ENCODE measurements around the gene WDR31. TPM values are rescaled to one million over a fixed set of nuclear protein-coding genes. Genes with fewer than 3 reads are reported as not detected.

WDR31 gene
- total and polyA plus RNA-seq, 5 experiments from 2014 or later, result 0.21 to 1.2 (median 0.62) TPM

- POLR2A ChIA-PET, result no interaction called here
- H3K4me3 Mint-ChIP-seq, result no peak overlapping the region
- H3K4me1 Mint-ChIP-seq, result no peaks in the 10 kb centered on the region
- peaks cover 0 to 4% (median 2%) of the 10 kb centered on the region in 3 donors for H3K36me3 Mint-ChIP-seq
- no peaks in the 10 kb centered on the region for H3K9me3 Mint-ChIP-seq
- DNase-seq, result no peak
- ATAC-seq, result no peak
- H3K27me3 Mint-ChIP-seq, result no peaks in the 10 kb centered on the region
- H3K27ac Mint-ChIP-seq, result no peak overlapping the region
Observed at GRCh38 chr9:113320051-113320450, 20.0 kb downstream of the WDR31 start.

- Mint-ChIP-seq H3K4me3 (no peak overlapping the region), H3K27me3 (no peaks in the 10 kb centered on the region), H3K4me1 (no peaks in the 10 kb centered on the region), H3K27ac (no peak overlapping the region), H3K36me3 (peaks cover 0 to 4% (median 2%) of the 10 kb centered on the region in 3 donors), H3K9me3 (no peaks in the 10 kb centered on the region)
- POLR2A ChIA-PET, result no interaction called here
- DNase-seq, result no peak
- ATAC-seq, result no peak
Observed at GRCh38 chr9:113319054-113319453, 21.0 kb downstream of the WDR31 start.

GRCh38 chr9:113317777-113318176 is 22.3 kb downstream of the WDR31 start:
- Mint-ChIP-seq H3K27ac (no peak overlapping the region), H3K36me3 (peaks cover 0 to 4% (median 2%) of the 10 kb centered on the region in 3 donors), H3K4me1 (no peaks in the 10 kb centered on the region), H3K27me3 (no peaks in the 10 kb centered on the region), H3K9me3 (no peaks in the 10 kb centered on the region), H3K4me3 (no peak overlapping the region)
- no peak for DNase-seq
- no peak for ATAC-seq
- POLR2A ChIA-PET, result no interaction called here

GRCh38 chr9:113316030-113316429 is 24.0 kb downstream of the WDR31 start:
- DNase-seq (no peak), ATAC-seq (no peak)
- Mint-ChIP-seq H3K36me3 (peaks cover 0 to 4% (median 2%) of the 10 kb centered on the region in 3 donors), H3K4me3 (no peak overlapping the region), H3K9me3 (no peaks in the 10 kb centered on the region), H3K4me1 (no peaks in the 10 kb centered on the region), H3K27ac (no peak overlapping the region), H3K27me3 (no peaks in the 10 kb centered on the region)
- POLR2A ChIA-PET, result no interaction called here

- POLR2A ChIA-PET, result no interaction called here
- Mint-ChIP-seq H3K4me3 (no peak overlapping the region), H3K36me3 (peaks cover 0 to 4% (median 2%) of the 10 kb centered on the region in 3 donors), H3K4me1 (no peaks in the 10 kb centered on the region), H3K27ac (peak overlapping the region in 1 of 10 donors; percentile 50), H3K9me3 (no peaks in the 10 kb centered on the region), H3K27me3 (no peaks in the 10 kb centered on the region)
- DNase-seq, result no peak
- ATAC-seq, result no peak
Observed at GRCh38 chr9:113315231-113315630, 24.8 kb downstream of the WDR31 start.

GRCh38 chr9:113313261-113313660 is 26.8 kb downstream of the WDR31 start:
- H3K27me3 Mint-ChIP-seq, result no peaks in the 10 kb centered on the region
- POLR2A ChIA-PET, result no interaction called here
- peak overlapping the region in 1 of 10 donors; percentile 18 for H3K27ac Mint-ChIP-seq
- no peak overlapping the region for H3K4me3 Mint-ChIP-seq
- no peaks in the 10 kb centered on the region for H3K36me3 Mint-ChIP-seq
- no peaks in the 10 kb centered on the region for H3K9me3 Mint-ChIP-seq
- DNase-seq, result no peak
- no peaks in the 10 kb centered on the region for H3K4me1 Mint-ChIP-seq
- no peak for ATAC-seq

- ATAC-seq, result no peak
- Mint-ChIP-seq H3K27ac (no peak overlapping the region), H3K27me3 (no peaks in the 10 kb centered on the region), H3K4me3 (no peak overlapping the region), H3K9me3 (no peaks in the 10 kb centered on the region), H3K4me1 (no peaks in the 10 kb centered on the region), H3K36me3 (no peaks in the 10 kb centered on the region)
- POLR2A ChIA-PET, result no interaction called here
- DNase-seq, result no peak
Observed at GRCh38 chr9:113311961-113312360, 28.1 kb downstream of the WDR31 start.

- H3K4me3 Mint-ChIP-seq, result no peak overlapping the region
- H3K27me3 Mint-ChIP-seq, result peaks cover 0 to 1% (median 0%) of the 10 kb centered on the region in 5 donors
- no peak for ATAC-seq
- POLR2A ChIA-PET, result interaction anchor here (0.5 kb wide), 1 partner anchor 27 kb away, joined by 5 read pairs; no protein-coding TSS in a partner anchor
- H3K4me1 Mint-ChIP-seq, result no peaks in the 10 kb centered on the region
- DNase-seq, result no peak
- H3K27ac Mint-ChIP-seq, result no peak overlapping the region
- no peaks in the 10 kb centered on the region for H3K9me3 Mint-ChIP-seq
- H3K36me3 Mint-ChIP-seq, result no peaks in the 10 kb centered on the region
Observed at GRCh38 chr9:113310538-113310937, 29.5 kb downstream of the WDR31 start.

- Mint-ChIP-seq H3K9me3 (no peaks in the 10 kb centered on the region), H3K27me3 (peaks cover 0 to 4% (median 0%) of the 10 kb centered on the region in 5 donors), H3K27ac (no peak overlapping the region), H3K4me3 (no peak overlapping the region), H3K36me3 (no peaks in the 10 kb centered on the region), H3K4me1 (no peaks in the 10 kb centered on the region)
- ATAC-seq (peak in 1 of 2 donors; percentile 47), DNase-seq (peak in 5 of 10 donors; percentile 8 to 43 (median 15))
- POLR2A ChIA-PET, result interaction anchor here (0.6 kb wide), 1 partner anchor 33 kb away, joined by 3 read pairs; no protein-coding TSS in a partner anchor
Observed at GRCh38 chr9:113309204-113309813, 30.8 kb downstream of the WDR31 start.

- H3K4me3 Mint-ChIP-seq, result no peak overlapping the region
- H3K27me3 Mint-ChIP-seq, result peaks cover 0 to 11% (median 4%) of the 10 kb centered on the region in 5 donors
- no peaks in the 10 kb centered on the region for H3K36me3 Mint-ChIP-seq
- DNase-seq (no peak), ATAC-seq (no peak)
- H3K9me3 Mint-ChIP-seq, result no peaks in the 10 kb centered on the region
- H3K4me1 Mint-ChIP-seq, result no peaks in the 10 kb centered on the region
- POLR2A ChIA-PET, result no interaction called here
- no peak overlapping the region for H3K27ac Mint-ChIP-seq
Observed at GRCh38 chr9:113307396-113307975, 32.6 kb downstream of the WDR31 start.

GRCh38 chr9:113306566-113306965 is 33.5 kb downstream of the WDR31 start:
- H3K27ac Mint-ChIP-seq, result peak overlapping the region in 2 of 10 donors; percentile 72 to 82
- H3K36me3 Mint-ChIP-seq, result no peaks in the 10 kb centered on the region
- POLR2A ChIA-PET, result no interaction called here
- ATAC-seq, result no peak
- no peaks in the 10 kb centered on the region for H3K4me1 Mint-ChIP-seq
- H3K27me3 Mint-ChIP-seq, result peaks cover 0 to 11% (median 4%) of the 10 kb centered on the region in 5 donors
- no peak for DNase-seq
- H3K4me3 Mint-ChIP-seq, result no peak overlapping the region
- H3K9me3 Mint-ChIP-seq, result no peaks in the 10 kb centered on the region

GRCh38 chr9:113302792-113303418 is 37.2 kb downstream of the WDR31 start, which contains the start of gene RNF183:
Gene RNF183 (minus strand): TSS chr9:113303376. CDS start chr9:113298184, 5,192 bp downstream.
- POLR2A ChIA-PET, result no interaction called here
- Mint-ChIP-seq H3K4me1 (peaks cover 0 to 2% (median 0%) of the 10 kb centered on the region in 4 donors), H3K27me3 (peaks cover 0 to 11% (median 7%) of the 10 kb centered on the region in 5 donors), H3K27ac (peak within 1 kb of the TSS in 1 of 10 donors; percentile 31), H3K36me3 (no peaks in the 10 kb centered on the region), H3K9me3 (no peaks in the 10 kb centered on the region), H3K4me3 (no peak within 1 kb of the TSS)
- DNase-seq (no peak), ATAC-seq (no peak)

- Mint-ChIP-seq H3K4me1 (peaks cover 0 to 2% (median 0%) of the 10 kb centered on the region in 4 donors), H3K4me3 (no peak overlapping the region), H3K36me3 (no peaks in the 10 kb centered on the region), H3K9me3 (no peaks in the 10 kb centered on the region), H3K27ac (no peak overlapping the region), H3K27me3 (peaks cover 0 to 11% (median 7%) of the 10 kb centered on the region in 5 donors)
- ATAC-seq, result no peak
- DNase-seq, result no peak
- POLR2A ChIA-PET, result no interaction called here
Observed at GRCh38 chr9:113301548-113301947, 38.5 kb downstream of the WDR31 start.

Measured in naive thymus-derived CD8-positive, alpha-beta T cell (primary cell).